Nephron progenitor cell (in vitro differentiated cells): Measurements from ENCODE around the gene KATNB1.
A peak's percentile ranks its signal among the peaks of the same experiment; 100 is the strongest.

Experiments used
- DNase-seq: peaks from one replicate; pipeline ENCODE4 v3.0.0; 2021
- H3K27ac Mint-ChIP-seq: 2 replicates; pipeline ENCODE4 v1.8.0; 2021; ENCODE audit warnings: mild to moderate bottlenecking, moderate library complexity, mixed read lengths
- H3K27me3 Mint-ChIP-seq: 2 replicates; pipeline ENCODE4 v1.8.0; 2021; ENCODE audit warnings: mild to moderate bottlenecking, low read depth, mixed read lengths; ENCODE audit not compliant: poor library complexity
- H3K36me3 Mint-ChIP-seq: 2 replicates; pipeline ENCODE4 v1.8.0; 2021; ENCODE audit warnings: low read depth, mixed read lengths
- H3K4me1 Mint-ChIP-seq: 2 replicates; pipeline ENCODE4 v1.8.0; 2021; ENCODE audit warnings: mixed read lengths
- H3K4me3 Mint-ChIP-seq: 2 replicates; pipeline ENCODE4 v1.8.0; 2021; ENCODE audit warnings: mild to moderate bottlenecking, moderate library complexity, mixed read lengths
- H3K9me3 Mint-ChIP-seq: 2 replicates; pipeline ENCODE4 v1.8.0; 2021; ENCODE audit warnings: mild to moderate bottlenecking, moderate library complexity, mixed read lengths
- TF ChIP-seq, protein P1 (sequence below): fragments of 200-600 bp; sonication (generic); IDR thresholded peaks from 2 replicates; pipeline ENCODE4 v1.5.0; 2021; ENCODE audit warnings: antibody characterized with exemption

The KATNB1 gene

GRCh38 chr16:57747996-57748395, 12.4 kb downstream of the KATNB1 start:
- peaks cover 3% of the 10 kb centered on the region for H3K27me3 Mint-ChIP-seq
- H3K9me3 Mint-ChIP-seq = no peaks in the 10 kb centered on the region
- H3K4me1 Mint-ChIP-seq = peaks cover 15% of the 10 kb centered on the region
- no peak overlapping the region for H3K27ac Mint-ChIP-seq
- no peak for DNase-seq
- no peak overlapping the region for H3K4me3 Mint-ChIP-seq
- TF ChIP-seq, protein P1, sequence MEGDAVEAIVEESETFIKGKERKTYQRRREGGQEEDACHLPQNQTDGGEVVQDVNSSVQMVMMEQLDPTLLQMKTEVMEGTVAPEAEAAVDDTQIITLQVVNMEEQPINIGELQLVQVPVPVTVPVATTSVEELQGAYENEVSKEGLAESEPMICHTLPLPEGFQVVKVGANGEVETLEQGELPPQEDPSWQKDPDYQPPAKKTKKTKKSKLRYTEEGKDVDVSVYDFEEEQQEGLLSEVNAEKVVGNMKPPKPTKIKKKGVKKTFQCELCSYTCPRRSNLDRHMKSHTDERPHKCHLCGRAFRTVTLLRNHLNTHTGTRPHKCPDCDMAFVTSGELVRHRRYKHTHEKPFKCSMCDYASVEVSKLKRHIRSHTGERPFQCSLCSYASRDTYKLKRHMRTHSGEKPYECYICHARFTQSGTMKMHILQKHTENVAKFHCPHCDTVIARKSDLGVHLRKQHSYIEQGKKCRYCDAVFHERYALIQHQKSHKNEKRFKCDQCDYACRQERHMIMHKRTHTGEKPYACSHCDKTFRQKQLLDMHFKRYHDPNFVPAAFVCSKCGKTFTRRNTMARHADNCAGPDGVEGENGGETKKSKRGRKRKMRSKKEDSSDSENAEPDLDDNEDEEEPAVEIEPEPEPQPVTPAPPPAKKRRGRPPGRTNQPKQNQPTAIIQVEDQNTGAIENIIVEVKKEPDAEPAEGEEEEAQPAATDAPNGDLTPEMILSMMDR = no peak
- peaks cover 34% of the 10 kb centered on the region for H3K36me3 Mint-ChIP-seq

GRCh38 chr16:57748596-57748995, 13.0 kb downstream of the KATNB1 start:
- no peak for DNase-seq
- peaks cover 15% of the 10 kb centered on the region for H3K4me1 Mint-ChIP-seq
- peaks cover 3% of the 10 kb centered on the region for H3K27me3 Mint-ChIP-seq
- H3K4me3 Mint-ChIP-seq = no peak overlapping the region
- no peak overlapping the region for H3K27ac Mint-ChIP-seq
- H3K9me3 Mint-ChIP-seq = no peaks in the 10 kb centered on the region
- TF ChIP-seq, protein P1 = no peak
- H3K36me3 Mint-ChIP-seq = peaks cover 34% of the 10 kb centered on the region

- Mint-ChIP-seq H3K27ac (no peak overlapping the region), H3K36me3 (peaks cover 34% of the 10 kb centered on the region), H3K4me3 (no peak overlapping the region), H3K4me1 (peaks cover 15% of the 10 kb centered on the region), H3K27me3 (peaks cover 3% of the 10 kb centered on the region), H3K9me3 (no peaks in the 10 kb centered on the region)
- no peak for DNase-seq
- TF ChIP-seq, protein P1 = no peak
Observed at GRCh38 chr16:57749101-57749692, 13.6 kb downstream of the KATNB1 start.

DNA sequence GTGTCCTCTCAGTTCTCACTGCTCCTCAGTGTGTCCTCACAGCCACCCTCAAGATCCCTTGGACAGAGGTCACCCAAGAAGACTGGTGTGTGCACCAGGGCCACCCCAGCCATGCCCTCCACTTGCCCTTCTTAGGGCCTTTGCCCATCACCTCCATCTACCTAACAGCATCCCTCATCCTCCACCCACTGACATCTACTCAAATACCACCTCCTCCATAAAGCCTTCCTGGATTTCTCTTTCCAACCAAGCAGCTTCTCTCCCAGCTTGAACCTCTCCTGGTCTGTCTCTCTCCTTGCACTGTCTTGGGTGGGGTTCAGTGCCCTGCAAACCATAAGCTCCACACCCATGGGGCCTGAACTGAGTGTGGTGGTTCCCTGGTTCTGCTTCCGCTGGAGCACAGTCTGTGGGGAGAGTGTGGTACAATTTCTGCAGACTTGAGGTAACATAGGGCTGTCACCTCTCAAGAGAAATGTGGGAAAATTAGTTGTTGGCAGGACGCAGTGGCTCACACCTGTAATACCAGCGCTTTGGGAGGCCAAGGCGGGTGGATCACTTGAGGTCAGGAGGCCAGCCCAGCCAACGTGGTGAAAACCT, 14.4 kb downstream of the KATNB1 start:
- Mint-ChIP-seq H3K4me1 (peaks cover 15% of the 10 kb centered on the region), H3K4me3 (no peak overlapping the region), H3K27ac (no peak overlapping the region), H3K9me3 (no peaks in the 10 kb centered on the region), H3K27me3 (peaks cover 3% of the 10 kb centered on the region), H3K36me3 (peaks cover 28% of the 10 kb centered on the region)
- no peak for DNase-seq
- TF ChIP-seq, protein P1 = no peak

GRCh38 chr16:57750796-57751538, 15.4 kb downstream of the KATNB1 start:
- H3K4me3 Mint-ChIP-seq = no peak overlapping the region

More at GRCh38 chr16:57750796-57751538, 15.4 kb downstream of the KATNB1 start:
- TF ChIP-seq, protein P1 = no peak
- Mint-ChIP-seq H3K36me3 (peaks cover 26% of the 10 kb centered on the region), H3K27ac (peak overlapping the region; percentile 90), H3K9me3 (no peaks in the 10 kb centered on the region), H3K27me3 (peaks cover 3% of the 10 kb centered on the region), H3K4me1 (peaks cover 15% of the 10 kb centered on the region)
- DNase-seq = no peak
